K562 (cell line): ENCODE data around the gene TCEA3. TPM values are rescaled to one million over a fixed set of nuclear protein-coding genes. Genes with fewer than 3 reads are reported as not detected.

Experiments used
- CBX1 ChIP-seq: sonication (generic); IDR thresholded peaks from 2 replicates; pipeline ENCODE4 v1.6.1; 2016; ENCODE audit warnings: antibody characterized with exemption, low read depth, mild to moderate bottlenecking
- CSDE1 ChIP-seq, 2 experiments: fragments of 450-650 bp; IDR thresholded peaks; 2 replicates each; pipeline ENCODE4 v1.6.1; 2016; ENCODE audit warnings: mild to moderate bottlenecking in 1 of 2
- FOXA1 ChIP-seq: fragments of 450-650 bp; IDR thresholded peaks from 2 replicates; pipeline ENCODE4 v1.6.1; 2016; ENCODE audit warnings: mild to moderate bottlenecking, borderline replicate concordance
- GABPB2 ChIP-seq: fragments of 250-450 bp; sonication (Bioruptor Pico); conservative IDR thresholded peaks from 2 replicates; pipeline ENCODE4 v1.5.1; 2021; ENCODE audit warnings: mild to moderate bottlenecking
- HDAC1 ChIP-seq, 2 experiments: fragments of 450-650 bp; IDR thresholded peaks; 2 replicates each; pipeline ENCODE4 v1.6.1; 2016 to 2017; ENCODE audit warnings: inconsistent platforms in 1 of 2, mild to moderate bottlenecking in 1 of 2, moderate library complexity in 1 of 2
- MYNN ChIP-seq, 2 experiments: sonication (generic); formaldehyde crosslinking in 1 of 2; IDR thresholded peaks; 2 replicates each; pipeline versions ENCODE4 v1.5.0 to v1.6.1; 2016 to 2020; ENCODE audit warnings: antibody characterized with exemption in 1 of 2, missing genetic modification reagents in 1 of 2
- NCOA2 ChIP-seq, 2 experiments: fragments of 450-650 bp; IDR thresholded peaks; 2 replicates each; pipeline ENCODE4 v1.6.1; 2018; ENCODE audit warnings: mild to moderate bottlenecking in 2 of 2, moderate library complexity in 1 of 2; ENCODE audit not compliant: partially characterized antibody in 2 of 2
- NR1H2 ChIP-seq: sonication (generic); formaldehyde crosslinking; IDR thresholded peaks from 2 replicates; pipeline ENCODE4 v1.4.0; 2020; ENCODE audit warnings: mild to moderate bottlenecking, missing genetic modification reagents
- SIX5 ChIP-seq, 2 experiments: IDR thresholded peaks; 2 replicates each; pipeline ENCODE4 v1.6.1; 2011; ENCODE audit warnings: low read length in 2 of 2, borderline replicate concordance in 1 of 2, low read depth in 1 of 2, mild to moderate bottlenecking in 1 of 2, moderate library complexity in 1 of 2; ENCODE audit not compliant: insufficient read depth in 1 of 2
- SMARCE1 ChIP-seq: fragments of 450-650 bp; IDR thresholded peaks from 2 replicates; pipeline ENCODE4 v1.7.1; 2016; ENCODE audit warnings: mild to moderate bottlenecking
- SRSF7 ChIP-seq: fragments of 200-400 bp; formaldehyde crosslinking; optimal IDR thresholded peaks from 2 replicates; pipeline ENCODE3; 2017; ENCODE audit warnings: mild to moderate bottlenecking, low read depth, low read length
- ZNF766 ChIP-seq: fragments of 200-800 bp; sonication (Bioruptor generic); conservative IDR thresholded peaks from 2 replicates; pipeline ENCODE4 v1.6.1; 2016; ENCODE audit warnings: missing genetic modification characterization, missing compliant biosample characterization
- ZSCAN32 ChIP-seq: fragments of 450-650 bp; formaldehyde crosslinking; IDR thresholded peaks from 2 replicates; pipeline ENCODE4 v1.4.0; 2020; ENCODE audit warnings: mild to moderate bottlenecking, moderate library complexity
- polyA plus RNA-seq, 8 experiments: library from polyadenylated mRNA; depleted of rRNA in 4 of 8; stranded (reverse) in 5 of 8; unstranded in 3 of 8; fragments of >200 nt; fragmentation: Nextera tagmentation in 2 of 8; fragmentation: Illumina TruSeq in 1 of 8; extraction: Ambion mirVana in 2 of 8; extraction: Trizol in 1 of 8; gene quantifications; 2 replicates each; pipeline versions ENCODE4 v1.2.1 to v1.2.3, GENCODE V29; 2011 to 2014; ENCODE audit warnings: inconsistent platforms in 1 of 8, missing spikeins in 1 of 8
- total RNA-seq, 7 experiments: library from RNA; depleted of rRNA in 6 of 7; stranded (reverse); fragments of >200 nt in 6 of 7; fragmentation: Illumina TruSeq in 2 of 7; extraction: Trizol in 2 of 7; gene quantifications; 2 replicates each; pipeline versions ENCODE4 v1.2.1 to v1.2.3, GENCODE V29; 2011 to 2021; ENCODE audit warnings: low replicate concordance in 1 of 7
- TF ChIP-seq, protein P1 (sequence below): IDR thresholded peaks from 2 replicates; pipeline ENCODE4 v1.6.1; 2011; ENCODE audit warnings: borderline replicate concordance, low read depth, mild to moderate bottlenecking, moderate library complexity, low read length; ENCODE audit not compliant: insufficient read depth, poor library complexity, severe bottlenecking
- TF ChIP-seq, protein P2 (sequence below): fragments of 450-650 bp; IDR thresholded peaks from 2 replicates; pipeline ENCODE4 v1.6.1; 2016; ENCODE audit warnings: borderline replicate concordance
- TF ChIP-seq, protein P3 (sequence below): fragments of 250-450 bp; sonication (Bioruptor Pico); IDR thresholded peaks from 2 replicates; pipeline ENCODE4 v1.5.0; 2020; ENCODE audit warnings: mild to moderate bottlenecking, borderline replicate concordance
- TF ChIP-seq, protein P4 (sequence below): fragments of 450-650 bp; IDR thresholded peaks from 2 replicates; pipeline ENCODE4 v1.6.1; 2017; ENCODE audit warnings: mild to moderate bottlenecking, moderate library complexity
- TF ChIP-seq, protein P5 (sequence below): fragments of 250-450 bp; sonication (Bioruptor Pico); IDR thresholded peaks from 2 replicates; pipeline ENCODE4 v1.4.0; 2020; ENCODE audit warnings: mild to moderate bottlenecking, moderate library complexity

TCEA3 gene
- total and polyA plus RNA-seq, 9 of the 15 experiments (the other 6 are each of a cell fraction or from before 2014, with no cell fraction given): 0.03 to 0.55 (median 0.36) TPM

DNA sequence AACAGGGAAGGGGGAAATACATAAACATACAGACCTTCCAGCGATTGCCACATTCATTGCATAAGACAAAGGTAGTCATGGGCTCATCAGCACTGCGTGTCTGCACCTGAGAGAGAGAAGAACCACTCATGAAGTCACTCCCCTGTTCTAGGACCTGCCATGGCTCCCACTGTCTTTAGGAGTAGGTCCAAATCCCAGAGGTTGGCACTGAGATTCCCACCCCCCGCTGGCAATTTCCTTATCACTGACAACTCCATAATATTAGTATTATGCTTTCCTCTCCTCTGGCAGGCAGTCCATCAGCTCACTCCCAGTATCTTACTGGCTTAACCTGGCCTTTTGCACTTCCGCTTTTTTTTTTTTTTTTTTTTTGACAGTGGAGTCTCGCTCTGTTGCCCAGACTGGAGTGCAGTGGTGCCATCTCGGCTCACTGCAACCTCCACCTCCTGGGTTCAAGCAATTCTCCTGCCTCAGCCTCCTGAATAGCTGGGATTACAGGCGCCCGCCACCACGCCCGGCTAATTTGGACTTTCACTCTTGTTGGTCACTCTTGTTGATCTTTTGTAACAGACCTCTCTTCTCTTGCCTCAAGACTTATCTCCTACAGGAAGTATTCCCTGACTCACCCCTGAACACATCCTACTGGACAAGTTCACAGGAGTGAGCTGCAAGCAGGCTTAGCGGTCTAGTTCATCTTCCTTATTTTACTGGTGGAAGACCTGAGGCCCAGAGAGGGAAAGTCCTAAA, 40.1 kb downstream of the TCEA3 start (continued):
- TF ChIP-seq NCOA2 (IDR thresholded peaks at IDR 0.05; ENCODE audit: partially characterized antibody in 2 of 2): no peak
- TF ChIP-seq MYNN (IDR thresholded peaks at IDR 0.05): no peak
- no peak for TF ChIP-seq MYNN (CRISPR knock-in tag; IDR thresholded peaks at IDR 0.05)
- TF ChIP-seq, protein P1, sequence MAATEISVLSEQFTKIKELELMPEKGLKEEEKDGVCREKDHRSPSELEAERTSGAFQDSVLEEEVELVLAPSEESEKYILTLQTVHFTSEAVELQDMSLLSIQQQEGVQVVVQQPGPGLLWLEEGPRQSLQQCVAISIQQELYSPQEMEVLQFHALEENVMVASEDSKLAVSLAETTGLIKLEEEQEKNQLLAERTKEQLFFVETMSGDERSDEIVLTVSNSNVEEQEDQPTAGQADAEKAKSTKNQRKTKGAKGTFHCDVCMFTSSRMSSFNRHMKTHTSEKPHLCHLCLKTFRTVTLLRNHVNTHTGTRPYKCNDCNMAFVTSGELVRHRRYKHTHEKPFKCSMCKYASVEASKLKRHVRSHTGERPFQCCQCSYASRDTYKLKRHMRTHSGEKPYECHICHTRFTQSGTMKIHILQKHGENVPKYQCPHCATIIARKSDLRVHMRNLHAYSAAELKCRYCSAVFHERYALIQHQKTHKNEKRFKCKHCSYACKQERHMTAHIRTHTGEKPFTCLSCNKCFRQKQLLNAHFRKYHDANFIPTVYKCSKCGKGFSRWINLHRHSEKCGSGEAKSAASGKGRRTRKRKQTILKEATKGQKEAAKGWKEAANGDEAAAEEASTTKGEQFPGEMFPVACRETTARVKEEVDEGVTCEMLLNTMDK: no peak
- TF ChIP-seq, protein P2, sequence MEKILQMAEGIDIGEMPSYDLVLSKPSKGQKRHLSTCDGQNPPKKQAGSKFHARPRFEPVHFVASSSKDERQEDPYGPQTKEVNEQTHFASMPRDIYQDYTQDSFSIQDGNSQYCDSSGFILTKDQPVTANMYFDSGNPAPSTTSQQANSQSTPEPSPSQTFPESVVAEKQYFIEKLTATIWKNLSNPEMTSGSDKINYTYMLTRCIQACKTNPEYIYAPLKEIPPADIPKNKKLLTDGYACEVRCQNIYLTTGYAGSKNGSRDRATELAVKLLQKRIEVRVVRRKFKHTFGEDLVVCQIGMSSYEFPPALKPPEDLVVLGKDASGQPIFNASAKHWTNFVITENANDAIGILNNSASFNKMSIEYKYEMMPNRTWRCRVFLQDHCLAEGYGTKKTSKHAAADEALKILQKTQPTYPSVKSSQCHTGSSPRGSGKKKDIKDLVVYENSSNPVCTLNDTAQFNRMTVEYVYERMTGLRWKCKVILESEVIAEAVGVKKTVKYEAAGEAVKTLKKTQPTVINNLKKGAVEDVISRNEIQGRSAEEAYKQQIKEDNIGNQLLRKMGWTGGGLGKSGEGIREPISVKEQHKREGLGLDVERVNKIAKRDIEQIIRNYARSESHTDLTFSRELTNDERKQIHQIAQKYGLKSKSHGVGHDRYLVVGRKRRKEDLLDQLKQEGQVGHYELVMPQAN: no peak
- TF ChIP-seq SMARCE1: peak; percentile 91
- no peak for TF ChIP-seq SRSF7
- no peak for TF ChIP-seq GABPB2
- no peak for TF ChIP-seq FOXA1
- TF ChIP-seq ZSCAN32 (CRISPR knock-in tag): no peak
- TF ChIP-seq, protein P3, sequence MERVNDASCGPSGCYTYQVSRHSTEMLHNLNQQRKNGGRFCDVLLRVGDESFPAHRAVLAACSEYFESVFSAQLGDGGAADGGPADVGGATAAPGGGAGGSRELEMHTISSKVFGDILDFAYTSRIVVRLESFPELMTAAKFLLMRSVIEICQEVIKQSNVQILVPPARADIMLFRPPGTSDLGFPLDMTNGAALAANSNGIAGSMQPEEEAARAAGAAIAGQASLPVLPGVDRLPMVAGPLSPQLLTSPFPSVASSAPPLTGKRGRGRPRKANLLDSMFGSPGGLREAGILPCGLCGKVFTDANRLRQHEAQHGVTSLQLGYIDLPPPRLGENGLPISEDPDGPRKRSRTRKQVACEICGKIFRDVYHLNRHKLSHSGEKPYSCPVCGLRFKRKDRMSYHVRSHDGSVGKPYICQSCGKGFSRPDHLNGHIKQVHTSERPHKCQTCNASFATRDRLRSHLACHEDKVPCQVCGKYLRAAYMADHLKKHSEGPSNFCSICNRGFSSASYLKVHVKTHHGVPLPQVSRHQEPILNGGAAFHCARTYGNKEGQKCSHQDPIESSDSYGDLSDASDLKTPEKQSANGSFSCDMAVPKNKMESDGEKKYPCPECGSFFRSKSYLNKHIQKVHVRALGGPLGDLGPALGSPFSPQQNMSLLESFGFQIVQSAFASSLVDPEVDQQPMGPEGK (CRISPR knock-in tag): no peak
- 0 out of 4 replicates have a peak, but pooled peaks of 1 of the 2 experiments have one; percentile 27 for TF ChIP-seq HDAC1 (IDR thresholded peaks at IDR 0.05)
- no peak for TF ChIP-seq CSDE1 (IDR thresholded peaks at IDR 0.05)
- no peak for TF ChIP-seq CBX1
- TF ChIP-seq, protein P4, sequence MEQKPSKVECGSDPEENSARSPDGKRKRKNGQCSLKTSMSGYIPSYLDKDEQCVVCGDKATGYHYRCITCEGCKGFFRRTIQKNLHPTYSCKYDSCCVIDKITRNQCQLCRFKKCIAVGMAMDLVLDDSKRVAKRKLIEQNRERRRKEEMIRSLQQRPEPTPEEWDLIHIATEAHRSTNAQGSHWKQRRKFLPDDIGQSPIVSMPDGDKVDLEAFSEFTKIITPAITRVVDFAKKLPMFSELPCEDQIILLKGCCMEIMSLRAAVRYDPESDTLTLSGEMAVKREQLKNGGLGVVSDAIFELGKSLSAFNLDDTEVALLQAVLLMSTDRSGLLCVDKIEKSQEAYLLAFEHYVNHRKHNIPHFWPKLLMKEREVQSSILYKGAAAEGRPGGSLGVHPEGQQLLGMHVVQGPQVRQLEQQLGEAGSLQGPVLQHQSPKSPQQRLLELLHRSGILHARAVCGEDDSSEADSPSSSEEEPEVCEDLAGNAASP: no peak
- TF ChIP-seq, protein P5, sequence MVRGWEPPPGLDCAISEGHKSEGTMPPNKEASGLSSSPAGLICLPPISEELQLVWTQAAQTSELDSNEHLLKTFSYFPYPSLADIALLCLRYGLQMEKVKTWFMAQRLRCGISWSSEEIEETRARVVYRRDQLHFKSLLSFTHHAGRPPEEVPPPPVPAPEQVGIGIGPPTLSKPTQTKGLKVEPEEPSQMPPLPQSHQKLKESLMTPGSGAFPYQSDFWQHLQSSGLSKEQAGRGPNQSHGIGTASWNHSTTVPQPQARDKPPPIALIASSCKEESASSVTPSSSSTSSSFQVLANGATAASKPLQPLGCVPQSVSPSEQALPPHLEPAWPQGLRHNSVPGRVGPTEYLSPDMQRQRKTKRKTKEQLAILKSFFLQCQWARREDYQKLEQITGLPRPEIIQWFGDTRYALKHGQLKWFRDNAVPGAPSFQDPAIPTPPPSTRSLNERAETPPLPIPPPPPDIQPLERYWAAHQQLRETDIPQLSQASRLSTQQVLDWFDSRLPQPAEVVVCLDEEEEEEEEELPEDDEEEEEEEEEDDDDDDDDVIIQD: no peak
- TF ChIP-seq SIX5 (IDR thresholded peaks at IDR 0.05; ENCODE audit: borderline replicate concordance in 1 of 2, insufficient read depth in 1 of 2, low read depth in 1 of 2, low read length in 2 of 2): no peak
- no peak for TF ChIP-seq NR1H2
- TF ChIP-seq ZNF766 (CRISPR knock-in tag): peak; percentile 63
